BLaER1 (cell line): ENCODE results near the gene RNF213.

Experiments used
- H3K27ac ChIP-seq: shearing (Covaris generic); formaldehyde crosslinking; 2 replicates; pipeline ENCODE4 v1.8.1; 2022
- H3K27me3 ChIP-seq: shearing (Covaris generic); formaldehyde crosslinking; 2 replicates; pipeline ENCODE4 v1.8.1; 2022
- H3K36me3 ChIP-seq: shearing (Covaris generic); formaldehyde crosslinking; 2 replicates; pipeline ENCODE4 v1.8.1; 2022
- H3K4me1 ChIP-seq: shearing (Covaris generic); formaldehyde crosslinking; 2 replicates; pipeline ENCODE4 v1.8.1; 2022
- H3K4me2 ChIP-seq: shearing (Covaris generic); formaldehyde crosslinking; 2 replicates; pipeline ENCODE4 v1.8.1; 2022
- H3K4me3 ChIP-seq: shearing (Covaris generic); formaldehyde crosslinking; 2 replicates; pipeline ENCODE4 v1.8.1; 2022
- H3K9ac ChIP-seq: shearing (Covaris generic); formaldehyde crosslinking; 2 replicates; pipeline ENCODE4 v1.8.1; 2022
- H3K9me3 ChIP-seq: shearing (Covaris generic); formaldehyde crosslinking; 2 replicates; pipeline ENCODE4 v1.8.1; 2022
- H4K20me1 ChIP-seq: shearing (Covaris generic); formaldehyde crosslinking; 2 replicates; pipeline ENCODE4 v1.8.1; 2022
- Cebpa-rat ChIP-seq: shearing (Covaris generic); IDR thresholded peaks from 2 replicates; pipeline ENCODE4 v1.8.1; 2022

Gene RNF213

DNA sequence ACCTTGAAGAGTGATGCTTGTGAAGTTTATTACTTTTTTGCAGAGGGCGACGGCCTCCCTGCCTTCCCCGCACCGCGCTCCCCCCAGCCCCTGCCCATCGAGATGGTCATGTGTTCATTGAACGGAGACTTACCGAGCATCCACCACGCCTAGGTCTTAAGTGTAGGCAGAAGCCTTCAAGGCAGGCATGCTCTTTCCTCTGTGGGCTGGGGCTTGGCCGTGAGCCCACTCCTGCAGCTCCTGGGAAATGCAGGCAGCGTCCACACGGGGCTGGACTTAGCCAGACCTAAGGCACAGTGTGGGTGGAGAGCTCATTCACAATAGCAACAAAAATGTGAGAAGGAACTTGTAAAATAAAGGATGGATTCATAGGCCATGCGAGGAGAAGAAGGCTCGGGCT is 19.2 kb downstream of the RNF213 start:
- Histone ChIP-seq H3K9me3 (no peaks in the 10 kb centered on the region), H3K27ac (no peak overlapping the region), H4K20me1 (peaks cover 87% of the 10 kb centered on the region), H3K4me3 (no peak overlapping the region), H3K36me3 (peaks cover 86% of the 10 kb centered on the region), H3K4me2 (no peak overlapping the region), H3K27me3 (no peaks in the 10 kb centered on the region), H3K9ac (no peak overlapping the region), H3K4me1 (peaks cover 31% of the 10 kb centered on the region)
- TF ChIP-seq Cebpa-rat: no peak

DNA sequence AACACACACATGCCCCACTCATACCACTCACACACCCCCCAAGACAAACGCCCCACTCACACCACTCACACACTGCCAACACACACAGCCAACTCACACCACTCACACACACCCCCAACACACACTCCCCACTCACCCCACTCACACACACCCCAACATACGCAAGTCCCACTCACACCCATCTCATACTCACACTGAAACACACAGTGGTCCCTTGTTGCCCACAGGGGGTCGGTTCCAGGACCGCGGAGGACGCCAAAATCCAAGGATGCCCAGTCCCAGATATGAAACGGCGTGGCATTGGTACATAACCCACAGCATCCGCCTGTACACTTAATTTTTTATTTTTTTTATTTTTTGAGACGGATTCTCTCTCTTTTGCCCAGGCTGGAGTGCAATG is 20.9 kb downstream of the RNF213 start:
- Histone ChIP-seq H3K36me3 (peaks cover 88% of the 10 kb centered on the region), H3K9ac (no peak overlapping the region), H3K4me3 (no peak overlapping the region), H3K27ac (no peak overlapping the region), H4K20me1 (peaks cover 92% of the 10 kb centered on the region), H3K9me3 (no peaks in the 10 kb centered on the region), H3K4me2 (no peak overlapping the region), H3K4me1 (peaks cover 31% of the 10 kb centered on the region), H3K27me3 (no peaks in the 10 kb centered on the region)
- no peak for TF ChIP-seq Cebpa-rat

DNA sequence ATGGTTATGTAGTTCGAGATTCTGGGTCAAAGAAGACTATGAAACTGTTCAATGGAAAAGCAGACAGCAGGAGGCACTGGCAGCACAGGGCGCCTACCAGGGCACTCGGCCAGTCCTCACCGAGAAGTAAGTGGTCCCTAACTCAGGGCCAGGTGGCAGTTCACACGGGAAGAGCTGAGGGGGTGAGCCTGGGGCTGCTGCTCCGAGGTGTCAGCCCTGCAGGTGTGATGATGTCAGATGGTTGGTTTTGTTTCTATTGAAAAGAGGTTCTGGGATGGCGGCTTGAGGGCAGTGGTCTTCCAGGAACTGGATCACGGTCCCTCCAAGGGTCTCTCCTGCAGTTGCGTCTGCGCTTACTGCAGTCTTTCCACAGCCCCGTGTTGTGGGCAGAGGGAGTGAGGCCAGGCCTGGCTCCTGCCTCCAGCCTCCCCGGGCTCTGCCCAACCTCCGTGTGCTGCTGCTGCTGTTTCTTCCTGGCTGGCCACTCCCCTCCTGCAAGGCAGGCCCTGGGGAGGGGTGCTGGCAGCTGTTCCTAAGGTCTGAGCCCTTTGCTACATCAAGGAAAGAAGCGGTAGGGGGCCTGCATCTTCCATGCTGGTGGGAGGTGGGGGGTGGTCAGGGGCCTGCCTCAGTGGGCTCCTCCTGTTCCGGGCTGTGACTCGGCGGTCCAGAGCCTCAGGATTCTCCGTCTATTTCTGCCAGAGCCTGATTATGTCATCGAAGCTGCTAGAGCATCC is 22.6 kb downstream of the RNF213 start:
- no peaks in the 10 kb centered on the region for H3K9me3 ChIP-seq
- H3K4me2 ChIP-seq: peak overlapping the region; percentile 30; the same call in 1 of the 2 replicates
- no peaks in the 10 kb centered on the region for H3K27me3 ChIP-seq
- TF ChIP-seq Cebpa-rat: no peak
- no peak overlapping the region for H3K4me3 ChIP-seq
- H3K4me1 ChIP-seq: peaks cover 45% of the 10 kb centered on the region
- peaks cover 84% of the 10 kb centered on the region for H3K36me3 ChIP-seq
- H4K20me1 ChIP-seq: peaks cover 80% of the 10 kb centered on the region
- no peak overlapping the region for H3K9ac ChIP-seq
- no peak overlapping the region for H3K27ac ChIP-seq

DNA sequence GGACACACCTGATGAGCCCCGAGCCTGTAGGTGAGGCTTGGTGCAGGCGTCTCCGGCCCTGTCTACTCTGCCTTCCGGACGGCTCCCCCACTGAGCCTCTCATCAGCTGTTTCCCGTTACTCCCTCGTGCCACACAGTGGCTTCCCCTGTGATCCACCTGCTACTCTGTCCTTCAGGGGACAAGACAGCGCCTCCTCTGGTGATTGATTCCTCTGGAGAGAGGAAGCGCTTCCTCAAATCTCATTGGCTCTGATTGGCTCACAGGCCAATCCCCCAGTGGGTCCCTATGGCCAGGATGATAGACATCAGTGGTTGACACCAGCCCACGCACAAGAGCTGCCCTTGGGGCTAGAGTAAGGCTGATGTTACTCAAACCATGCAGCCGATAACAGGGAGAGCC is 24.0 kb downstream of the RNF213 start:
- H3K4me1 ChIP-seq: peaks cover 49% of the 10 kb centered on the region
- peaks cover 80% of the 10 kb centered on the region for H3K36me3 ChIP-seq
- no peaks in the 10 kb centered on the region for H3K9me3 ChIP-seq
- no peak overlapping the region for H3K4me2 ChIP-seq
- no peak overlapping the region for H3K27ac ChIP-seq
- no peak overlapping the region for H3K4me3 ChIP-seq
- TF ChIP-seq Cebpa-rat: no peak
- no peak overlapping the region for H3K9ac ChIP-seq
- H4K20me1 ChIP-seq: peaks cover 67% of the 10 kb centered on the region
- H3K27me3 ChIP-seq: no peaks in the 10 kb centered on the region

DNA sequence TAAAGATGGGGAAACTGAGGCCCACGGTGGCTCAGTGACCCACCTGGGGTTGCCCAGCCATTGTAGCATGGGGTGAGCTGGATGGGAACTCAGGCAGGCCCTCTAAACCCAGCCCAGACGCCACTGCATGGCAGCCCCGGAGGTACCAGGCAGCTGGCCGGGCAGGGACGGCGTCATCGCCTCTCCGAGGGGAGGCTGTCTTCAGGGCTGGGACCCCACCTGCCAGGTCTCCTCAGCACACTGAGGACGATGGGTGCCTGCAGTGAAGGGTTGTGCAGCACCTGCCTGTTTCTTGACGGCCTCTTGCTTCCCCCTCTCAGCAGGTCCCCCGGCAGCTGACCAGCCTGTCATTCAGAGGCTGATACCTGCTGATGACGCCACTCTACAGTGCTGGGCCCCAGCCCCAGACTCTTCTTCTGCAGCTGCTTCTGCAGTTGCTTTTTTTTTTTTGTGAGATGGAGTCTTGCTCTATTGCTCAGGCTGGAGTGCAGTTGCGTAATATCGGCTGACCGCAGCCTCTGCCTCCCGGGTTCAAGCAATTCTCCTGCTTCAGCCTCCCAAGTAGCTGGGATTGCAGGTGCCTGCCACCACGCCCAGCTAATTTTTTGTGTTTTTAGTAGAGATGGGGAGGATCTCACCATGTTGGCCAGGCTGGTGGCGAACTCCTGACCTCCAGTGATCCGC is 24.7 kb downstream of the RNF213 start:
- Histone ChIP-seq H3K36me3 (peaks cover 80% of the 10 kb centered on the region), H4K20me1 (peaks cover 66% of the 10 kb centered on the region), H3K4me1 (peaks cover 54% of the 10 kb centered on the region), H3K27me3 (no peaks in the 10 kb centered on the region), H3K9me3 (no peaks in the 10 kb centered on the region), H3K4me2 (no peak overlapping the region), H3K9ac (no peak overlapping the region), H3K4me3 (no peak overlapping the region), H3K27ac (no peak overlapping the region)
- TF ChIP-seq Cebpa-rat: no peak

DNA sequence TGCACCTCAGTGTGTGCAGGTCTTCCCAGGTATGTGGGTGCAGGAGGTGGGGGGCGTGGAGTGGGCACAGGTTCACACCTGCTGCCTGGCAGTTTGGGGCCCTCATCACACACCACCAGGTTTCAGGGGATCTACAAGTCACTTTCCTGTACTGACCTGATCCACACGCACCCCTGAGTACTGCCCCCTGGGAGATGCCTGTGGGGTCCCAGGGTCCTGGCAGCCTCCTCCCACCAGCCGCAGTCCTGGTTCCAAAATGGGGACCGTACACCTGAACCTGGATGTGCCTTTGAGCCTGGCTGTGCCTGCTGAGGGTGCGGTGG is 25.9 kb downstream of the RNF213 start:
- no peaks in the 10 kb centered on the region for H3K27me3 ChIP-seq
- no peaks in the 10 kb centered on the region for H3K9me3 ChIP-seq
- no peak overlapping the region for H3K9ac ChIP-seq
- H3K4me3 ChIP-seq: no peak overlapping the region
- 0 out of 2 replicates have a peak overlapping the region, but pooled peaks have one; percentile 38 for H3K27ac ChIP-seq
- H3K4me2 ChIP-seq: no peak overlapping the region
- H3K4me1 ChIP-seq: peaks cover 54% of the 10 kb centered on the region
- H4K20me1 ChIP-seq: peaks cover 59% of the 10 kb centered on the region
- no peak for TF ChIP-seq Cebpa-rat
- peaks cover 80% of the 10 kb centered on the region for H3K36me3 ChIP-seq

DNA sequence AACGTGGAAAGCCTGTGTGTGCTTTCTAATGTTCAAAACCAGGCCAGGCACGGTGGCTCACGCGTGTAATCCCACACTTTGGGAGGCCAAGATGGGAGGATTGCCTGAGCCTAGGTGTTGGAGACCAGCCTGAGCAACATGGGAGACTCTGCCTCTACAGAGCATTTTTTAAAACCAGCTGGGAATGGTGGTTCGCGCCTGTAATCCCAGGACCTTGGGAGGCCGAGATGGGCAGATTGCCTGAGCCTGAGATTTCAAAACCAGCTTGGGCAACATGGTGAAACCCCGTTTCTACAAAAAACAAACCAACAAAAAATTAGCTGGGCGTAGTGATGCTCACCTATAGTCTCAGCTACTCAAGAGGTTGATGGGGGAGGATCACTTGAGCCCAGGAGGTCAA is 26.4 kb downstream of the RNF213 start:
- H3K4me1 ChIP-seq: peaks cover 54% of the 10 kb centered on the region
- no peaks in the 10 kb centered on the region for H3K9me3 ChIP-seq
- H3K36me3 ChIP-seq: peaks cover 80% of the 10 kb centered on the region
- peaks cover 54% of the 10 kb centered on the region for H4K20me1 ChIP-seq
- no peak overlapping the region for H3K4me3 ChIP-seq
- peak overlapping the region; percentile 2; the same call in 1 of the 2 replicates for H3K27ac ChIP-seq
- no peak overlapping the region; the same call in 1 of the 2 replicates for H3K9ac ChIP-seq
- no peak for TF ChIP-seq Cebpa-rat
- no peaks in the 10 kb centered on the region for H3K27me3 ChIP-seq
- no peak overlapping the region for H3K4me2 ChIP-seq

DNA sequence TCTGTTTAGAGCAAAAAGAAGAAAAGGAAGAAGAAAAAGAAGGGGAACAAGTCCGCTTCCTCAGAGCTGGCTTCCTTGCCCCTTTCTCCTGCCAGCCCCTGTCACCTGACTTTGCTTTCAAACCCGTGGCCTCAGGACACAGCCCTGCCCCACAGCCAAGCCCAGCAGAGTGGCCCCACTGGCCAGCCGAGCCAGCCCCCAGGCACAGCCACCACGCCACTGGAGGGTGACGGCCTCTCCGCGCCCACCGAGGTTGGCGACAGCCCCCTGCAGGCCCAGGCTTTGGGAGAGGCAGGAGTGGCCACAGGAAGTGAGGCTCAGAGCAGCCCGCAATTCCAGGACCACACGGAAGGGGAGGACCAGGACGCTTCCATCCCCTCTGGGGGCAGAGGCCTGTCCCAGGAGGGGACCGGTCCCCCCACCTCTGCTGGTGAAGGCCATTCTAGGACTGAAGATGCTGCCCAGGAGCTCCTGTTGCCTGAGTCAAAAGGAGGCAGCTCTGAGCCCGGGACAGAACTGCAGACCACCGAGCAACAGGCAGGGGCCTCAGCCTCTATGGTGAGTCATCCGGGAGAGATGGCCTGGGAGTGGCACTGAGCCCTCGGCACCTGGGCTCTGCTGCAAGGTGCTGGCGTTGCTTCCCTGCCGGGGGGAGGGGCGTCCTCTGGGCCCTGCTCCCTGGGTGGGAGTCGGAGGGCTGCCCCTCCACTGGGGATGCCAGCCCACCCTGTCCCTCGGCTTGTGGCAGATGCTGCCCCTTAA is 27.3 kb downstream of the RNF213 start:
- Histone ChIP-seq H4K20me1 (peaks cover 48% of the 10 kb centered on the region), H3K36me3 (peaks cover 86% of the 10 kb centered on the region), H3K27ac (peak overlapping the region; percentile 78), H3K4me2 (peak overlapping the region; percentile 72), H3K9me3 (no peaks in the 10 kb centered on the region), H3K27me3 (no peaks in the 10 kb centered on the region), H3K9ac (peak overlapping the region; percentile 50; the same call in 1 of the 2 replicates), H3K4me3 (no peak overlapping the region), H3K4me1 (peaks cover 49% of the 10 kb centered on the region)
- no peak for TF ChIP-seq Cebpa-rat

DNA sequence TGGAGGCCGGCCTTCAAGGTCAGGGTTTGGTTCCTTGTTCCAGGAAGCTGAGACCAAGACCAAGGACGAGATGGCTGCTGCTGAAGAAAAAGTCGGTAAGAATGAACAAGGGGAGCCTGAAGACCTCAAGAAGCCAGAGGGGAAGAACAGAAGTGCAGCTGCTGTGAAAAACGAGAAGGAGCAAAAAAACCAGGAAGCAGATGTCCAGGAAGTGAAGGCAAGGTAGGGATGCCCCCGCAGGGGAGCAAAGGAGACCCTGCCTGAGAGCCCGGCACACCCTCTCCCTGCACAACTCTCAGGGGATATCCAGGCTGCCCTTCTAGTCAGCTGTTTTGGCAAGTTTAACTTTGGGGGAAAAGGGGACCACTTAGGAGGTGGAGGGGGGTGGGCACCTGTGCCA is 29.0 kb downstream of the RNF213 start:
- Histone ChIP-seq H3K4me1 (peaks cover 42% of the 10 kb centered on the region), H3K4me3 (0 out of 2 replicates have a peak overlapping the region, but pooled peaks have one; percentile 7), H3K36me3 (peaks cover 92% of the 10 kb centered on the region), H3K9me3 (no peaks in the 10 kb centered on the region), H3K27ac (peak overlapping the region; percentile 78), H4K20me1 (peaks cover 42% of the 10 kb centered on the region), H3K27me3 (no peaks in the 10 kb centered on the region), H3K9ac (peak overlapping the region; percentile 38; the same call in 1 of the 2 replicates), H3K4me2 (peak overlapping the region; percentile 72)
- no peak for TF ChIP-seq Cebpa-rat
